ENCODE data around the gene GDAP2.

DNA sequence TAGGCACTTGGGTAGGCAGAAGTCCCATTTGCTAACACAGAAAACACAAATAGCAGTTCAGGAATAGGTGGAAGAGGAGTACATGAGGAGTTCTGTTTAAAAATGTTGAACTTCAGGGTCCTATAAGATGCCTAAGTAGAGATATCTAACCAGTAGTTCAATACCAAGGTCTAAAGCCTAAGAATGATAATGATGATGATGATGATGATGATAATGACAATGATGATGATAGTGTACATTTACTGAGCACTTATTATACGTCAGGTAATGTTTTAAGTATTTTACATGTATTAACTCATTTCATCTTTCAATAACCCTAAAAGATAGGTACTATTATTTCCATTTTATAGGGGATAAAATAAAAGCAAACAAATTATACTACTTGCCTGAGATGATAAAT, 50.1 kb downstream of the GDAP2 start:
- TF ChIP-seq, protein P1, sequence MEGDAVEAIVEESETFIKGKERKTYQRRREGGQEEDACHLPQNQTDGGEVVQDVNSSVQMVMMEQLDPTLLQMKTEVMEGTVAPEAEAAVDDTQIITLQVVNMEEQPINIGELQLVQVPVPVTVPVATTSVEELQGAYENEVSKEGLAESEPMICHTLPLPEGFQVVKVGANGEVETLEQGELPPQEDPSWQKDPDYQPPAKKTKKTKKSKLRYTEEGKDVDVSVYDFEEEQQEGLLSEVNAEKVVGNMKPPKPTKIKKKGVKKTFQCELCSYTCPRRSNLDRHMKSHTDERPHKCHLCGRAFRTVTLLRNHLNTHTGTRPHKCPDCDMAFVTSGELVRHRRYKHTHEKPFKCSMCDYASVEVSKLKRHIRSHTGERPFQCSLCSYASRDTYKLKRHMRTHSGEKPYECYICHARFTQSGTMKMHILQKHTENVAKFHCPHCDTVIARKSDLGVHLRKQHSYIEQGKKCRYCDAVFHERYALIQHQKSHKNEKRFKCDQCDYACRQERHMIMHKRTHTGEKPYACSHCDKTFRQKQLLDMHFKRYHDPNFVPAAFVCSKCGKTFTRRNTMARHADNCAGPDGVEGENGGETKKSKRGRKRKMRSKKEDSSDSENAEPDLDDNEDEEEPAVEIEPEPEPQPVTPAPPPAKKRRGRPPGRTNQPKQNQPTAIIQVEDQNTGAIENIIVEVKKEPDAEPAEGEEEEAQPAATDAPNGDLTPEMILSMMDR (IDR thresholded peaks at IDR 0.05): no peak
- no peak for TF ChIP-seq POLR2AphosphoS5 (IDR thresholded peaks at IDR 0.05)
- TF ChIP-seq POLR2A (IDR thresholded peaks at IDR 0.05): no peak
